Measurements from ENCODE around the gene ZNF462. TPM values are rescaled to one million over a fixed set of nuclear protein-coding genes. Genes with fewer than 3 reads are reported as not detected.

ZNF462 gene
- total RNA-seq, 1 experiment from 2014 or later, result 17.8 TPM

GRCh38 chr9:107059220-107059619, 196.3 kb downstream of the ZNF462 start:
- no peak for DNase-seq (ENCODE audit: low read depth)

- DNase-seq (ENCODE audit: low read depth), result no peak
Measured at GRCh38 chr9:107060062-107060461, 197.1 kb downstream of the ZNF462 start.
